Spleen (tissue), 7 donors: ENCODE results near the gene HAL.

Experiments
- POLR2A ChIP-seq, 3 donors: fragments of 450-650 bp; IDR thresholded peaks; one replicate each; pipeline ENCODE4 v1.5.1; 2017; ENCODE audit warnings: antibody characterized with exemption in 3 of 3, mild to moderate bottlenecking in 1 of 3
- POLR2AphosphoS5 ChIP-seq, 3 donors: sonication (generic); formaldehyde crosslinking; IDR thresholded peaks; one replicate each; pipeline ENCODE4 v1.5.1; 2017; ENCODE audit warnings: antibody characterized with exemption in 3 of 3
- TF ChIP-seq, protein P1 (sequence below), 11 experiments: fragments of 200-600 bp in 7 of 11; fragments of 450-650 bp in 4 of 11; sonication (generic) in 4 of 11; IDR thresholded peaks in 8 of 11; conservative IDR thresholded peaks in 3 of 11; 1 replicate in 7 of 11; 2 replicates in 4 of 11; pipeline versions ENCODE4 v1.4.0 to v1.8.0; 2016 to 2021; ENCODE audit warnings: antibody characterized with exemption in 11 of 11, inconsistent platforms in 4 of 11, mild to moderate bottlenecking in 1 of 11
- donor health status: DM: no; HTN: no; CAD: no; lungs with moderate emphysema.
- donor health status: DM: no; HTN: no; CAD: no.
- donor health status: DM: no; HTN: no; CAD: no.

- TF ChIP-seq, protein P1, sequence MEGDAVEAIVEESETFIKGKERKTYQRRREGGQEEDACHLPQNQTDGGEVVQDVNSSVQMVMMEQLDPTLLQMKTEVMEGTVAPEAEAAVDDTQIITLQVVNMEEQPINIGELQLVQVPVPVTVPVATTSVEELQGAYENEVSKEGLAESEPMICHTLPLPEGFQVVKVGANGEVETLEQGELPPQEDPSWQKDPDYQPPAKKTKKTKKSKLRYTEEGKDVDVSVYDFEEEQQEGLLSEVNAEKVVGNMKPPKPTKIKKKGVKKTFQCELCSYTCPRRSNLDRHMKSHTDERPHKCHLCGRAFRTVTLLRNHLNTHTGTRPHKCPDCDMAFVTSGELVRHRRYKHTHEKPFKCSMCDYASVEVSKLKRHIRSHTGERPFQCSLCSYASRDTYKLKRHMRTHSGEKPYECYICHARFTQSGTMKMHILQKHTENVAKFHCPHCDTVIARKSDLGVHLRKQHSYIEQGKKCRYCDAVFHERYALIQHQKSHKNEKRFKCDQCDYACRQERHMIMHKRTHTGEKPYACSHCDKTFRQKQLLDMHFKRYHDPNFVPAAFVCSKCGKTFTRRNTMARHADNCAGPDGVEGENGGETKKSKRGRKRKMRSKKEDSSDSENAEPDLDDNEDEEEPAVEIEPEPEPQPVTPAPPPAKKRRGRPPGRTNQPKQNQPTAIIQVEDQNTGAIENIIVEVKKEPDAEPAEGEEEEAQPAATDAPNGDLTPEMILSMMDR (IDR thresholded peaks at IDR 0.05 in 8 of 11, conservative IDR thresholded peaks at IDR 0.05 in 3 of 11): no peak
- TF ChIP-seq POLR2AphosphoS5 (IDR thresholded peaks at IDR 0.05): no peak
- no peak for TF ChIP-seq POLR2A (IDR thresholded peaks at IDR 0.05)
These were observed 21.8 kb downstream of the HAL start for GRCh38 chr12:95974358-95974757.
